NCI-H187 treated with DMSO at 0.1 percent for 48 hours (cell line): ENCODE results near the gene SCP2.

Experiments
- DNase-seq: peaks from one replicate; lab custom pipeline; 2025; lab: John Stamatoyannopoulos, UW

SCP2 gene

GRCh38 chr1:52927212-52928014 lies at the start of gene SCP2:
Gene SCP2, plus strand, starts transcription at chr1:52927276. Its CDS starts 121 bp downstream, at chr1:52927397.
- DNase-seq: no peak

DNA sequence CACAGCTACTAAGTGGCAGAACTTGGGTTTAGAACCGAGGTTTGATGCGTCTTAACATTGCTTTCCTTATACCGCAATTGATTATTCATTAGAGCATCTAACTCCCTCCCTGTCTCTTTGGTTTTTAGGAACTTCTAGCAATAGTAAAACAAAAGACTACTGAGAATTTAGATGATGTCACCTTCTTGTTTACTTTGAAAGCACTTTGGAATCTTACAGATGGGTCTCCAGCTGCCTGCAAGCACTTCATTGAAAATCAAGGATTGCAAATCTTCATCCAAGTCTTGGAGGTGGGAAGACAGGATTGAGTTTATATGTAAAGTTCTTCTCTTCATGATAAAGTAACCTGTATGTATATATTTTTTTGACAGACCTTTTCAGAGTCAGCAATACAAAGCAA lies 49.5 kb upstream of the SCP2 start:
- no peak for DNase-seq

DNA sequence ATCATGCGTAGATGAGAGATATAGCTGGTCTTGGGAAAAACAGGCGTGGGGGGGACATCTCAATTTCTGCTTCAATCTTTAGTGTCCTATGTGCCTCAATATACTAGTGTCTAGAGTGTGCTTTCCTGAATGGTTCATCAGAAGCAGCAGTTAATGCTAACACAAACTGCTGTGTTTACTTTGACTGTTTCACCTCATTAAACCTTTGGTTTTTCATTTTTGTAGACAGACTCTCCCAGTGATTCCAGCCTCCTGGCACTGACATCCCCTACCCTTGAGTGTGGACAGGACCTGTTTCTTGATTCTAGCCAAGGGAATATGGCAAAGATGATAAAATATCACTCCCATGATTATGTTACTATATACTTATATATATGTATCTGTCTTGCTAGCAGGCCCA lies 46.9 kb upstream of the SCP2 start:
- no peak for DNase-seq

DNA sequence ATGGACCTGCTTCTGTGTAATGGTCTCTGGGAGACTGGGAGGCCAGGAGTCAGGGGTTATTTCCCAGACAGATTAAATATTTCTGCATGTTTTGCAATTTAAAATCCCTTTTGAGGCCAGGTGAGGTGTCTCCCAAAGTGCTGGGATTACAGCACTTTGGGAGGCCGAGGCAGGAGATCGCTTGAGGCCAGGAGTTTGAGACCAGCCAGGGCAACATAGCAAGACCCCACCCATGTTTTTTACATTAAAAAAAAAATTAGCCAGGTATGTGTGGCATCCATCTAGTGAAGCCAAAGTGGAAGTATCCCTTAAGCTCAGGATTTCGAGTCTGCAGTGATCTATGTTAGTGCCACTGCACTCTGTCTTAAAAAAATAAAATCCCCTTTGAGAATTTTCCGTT lies 39.6 kb upstream of the SCP2 start:
- no peak for DNase-seq

DNA sequence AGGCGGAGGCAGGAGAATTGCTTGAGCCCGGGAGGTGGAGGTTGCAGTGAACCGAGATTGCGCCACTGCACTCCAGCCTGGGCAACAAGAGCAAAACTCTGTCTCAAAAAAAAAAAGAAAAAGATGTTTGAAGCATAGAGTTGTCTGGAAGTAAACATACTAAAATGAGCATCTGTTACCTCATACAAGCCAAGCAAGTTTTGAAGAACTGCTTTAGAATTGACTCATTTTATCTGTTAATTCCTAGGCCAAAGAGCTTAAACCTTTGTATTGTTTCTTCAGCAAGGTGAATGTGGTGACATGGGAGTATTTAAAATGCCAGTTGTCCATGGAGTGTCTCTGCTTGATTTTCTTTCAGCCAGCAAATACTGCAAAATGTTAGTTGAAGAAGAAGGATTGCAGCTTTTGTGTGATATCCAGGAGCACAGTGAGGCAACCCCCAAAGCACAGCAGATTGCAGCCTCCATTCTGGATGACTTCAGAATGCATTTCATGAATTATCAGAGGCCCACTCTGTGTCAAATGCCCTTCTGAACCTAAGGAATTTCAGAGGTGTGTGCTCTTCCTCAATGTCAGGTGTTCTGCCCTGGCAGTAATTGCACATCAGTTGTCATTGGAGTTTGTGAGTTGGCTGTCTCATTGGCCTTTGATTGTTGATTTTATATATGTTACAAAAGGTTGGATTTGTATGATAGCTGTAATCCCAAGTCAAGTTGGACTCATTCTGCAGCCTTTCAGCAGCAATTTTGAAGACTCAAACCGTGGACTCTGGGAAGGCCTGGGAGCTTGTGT lies 34.5 kb upstream of the SCP2 start:
- DNase-seq: no peak

- no peak for DNase-seq
These were observed 27.6 kb upstream of the SCP2 start for GRCh38 chr1:52899445-52899894.

GRCh38 chr1:52900402-52900801 lies 26.7 kb upstream of the SCP2 start:
- no peak for DNase-seq

DNA sequence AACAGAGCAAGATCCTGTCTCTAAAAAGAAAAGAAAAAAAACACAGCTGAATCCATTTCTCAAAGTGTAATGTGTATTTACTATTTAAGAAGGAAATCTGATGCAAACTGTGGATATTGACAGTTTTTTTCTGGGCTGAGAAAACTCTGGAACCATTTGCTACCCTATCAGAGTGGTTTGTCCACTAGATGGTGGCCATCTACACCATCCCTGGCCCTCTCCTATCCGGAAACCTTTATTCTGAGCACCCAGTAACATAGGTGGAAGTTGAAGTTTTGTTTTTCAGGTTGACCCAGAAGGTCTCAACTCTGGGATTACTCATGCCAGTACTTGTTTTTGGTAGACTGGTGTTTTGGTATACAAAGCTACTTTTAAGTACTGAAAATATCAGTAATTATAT lies 25.7 kb upstream of the SCP2 start:
- no peak for DNase-seq

GRCh38 chr1:52904208-52904926 lies 22.7 kb upstream of the SCP2 start:
- DNase-seq: no peak

DNA sequence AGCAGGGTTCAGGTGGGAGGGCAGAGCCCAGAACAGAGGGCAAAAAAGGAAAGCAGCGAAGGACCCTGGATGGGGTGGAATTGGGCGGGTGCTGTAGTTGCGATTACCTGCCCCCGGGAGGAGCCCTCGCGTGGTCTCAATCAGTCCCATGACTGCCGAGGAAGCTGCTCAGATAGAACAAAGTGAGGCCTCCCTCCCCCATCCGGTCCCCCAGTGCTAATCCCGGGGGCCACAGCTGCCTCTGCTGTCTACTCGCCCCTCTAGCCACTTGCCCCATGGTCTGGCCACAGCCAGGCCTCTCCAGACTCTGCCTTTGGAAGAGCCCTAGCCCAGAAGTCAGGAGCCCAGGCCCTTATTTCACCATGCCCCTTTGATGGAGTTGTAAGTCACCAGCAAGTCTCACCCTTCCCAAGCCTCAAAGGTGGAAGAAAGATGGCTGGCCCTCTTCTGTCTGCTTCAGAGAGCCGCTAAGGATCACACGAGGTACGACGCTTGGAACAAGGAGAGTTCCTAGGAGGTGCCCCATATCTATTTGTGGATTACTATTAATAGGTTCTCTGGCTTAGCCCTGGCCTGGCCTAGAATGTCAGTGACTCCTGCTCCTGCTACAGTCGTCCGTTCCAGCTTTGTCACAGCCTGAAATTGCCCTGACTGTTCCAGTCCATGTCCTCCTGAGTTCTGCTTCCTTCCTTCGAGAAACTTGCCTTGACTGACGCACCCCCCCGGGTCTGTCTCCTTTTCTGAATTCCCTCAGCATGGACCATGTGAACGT lies 22.0 kb upstream of the SCP2 start:
- no peak for DNase-seq

DNA sequence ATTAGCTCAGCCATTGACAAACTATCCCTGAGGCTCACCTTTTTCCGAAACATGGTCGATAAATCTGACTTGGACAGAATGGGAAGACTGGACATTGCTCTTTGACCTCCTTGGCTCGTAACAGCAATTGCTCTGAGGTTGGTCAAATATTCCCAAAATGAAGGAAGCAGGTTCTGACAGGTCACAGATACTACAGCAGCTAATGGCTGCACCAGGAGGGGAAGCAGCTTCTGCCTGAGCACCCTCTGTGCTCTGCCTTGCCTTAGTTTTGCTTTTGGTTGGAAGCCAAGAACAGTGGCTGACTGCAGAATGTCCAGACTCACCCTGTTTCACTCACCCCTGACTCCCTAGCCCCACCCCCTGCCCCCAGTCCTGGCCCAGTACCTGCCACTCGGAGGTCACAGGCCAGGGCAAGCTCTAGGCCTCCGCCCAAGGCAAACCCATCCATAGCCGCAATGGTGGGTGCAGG lies 20.9 kb upstream of the SCP2 start:
- DNase-seq: no peak

- DNase-seq: no peak
These were observed 19.8 kb upstream of the SCP2 start for GRCh38 chr1:52907068-52907811.

DNA sequence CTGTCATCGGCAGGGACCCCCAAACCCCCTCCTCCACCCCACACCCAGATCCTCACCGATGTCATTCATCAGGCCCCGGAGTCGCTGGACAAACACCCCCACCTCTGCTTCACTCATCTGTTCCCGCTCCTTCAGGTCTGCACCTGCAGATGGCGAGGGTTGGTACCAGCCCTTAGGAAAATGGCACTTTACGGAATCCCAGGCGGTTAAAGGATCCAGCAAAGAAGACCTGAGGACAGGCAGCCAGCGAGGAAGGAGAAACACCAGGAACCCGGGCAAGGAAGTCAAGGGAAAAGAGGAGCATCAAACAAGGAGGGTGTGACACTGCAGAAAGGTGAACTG lies 19.3 kb upstream of the SCP2 start:
- DNase-seq: no peak

GRCh38 chr1:52911541-52911940 lies 15.5 kb upstream of the SCP2 start:
- no peak for DNase-seq

DNA sequence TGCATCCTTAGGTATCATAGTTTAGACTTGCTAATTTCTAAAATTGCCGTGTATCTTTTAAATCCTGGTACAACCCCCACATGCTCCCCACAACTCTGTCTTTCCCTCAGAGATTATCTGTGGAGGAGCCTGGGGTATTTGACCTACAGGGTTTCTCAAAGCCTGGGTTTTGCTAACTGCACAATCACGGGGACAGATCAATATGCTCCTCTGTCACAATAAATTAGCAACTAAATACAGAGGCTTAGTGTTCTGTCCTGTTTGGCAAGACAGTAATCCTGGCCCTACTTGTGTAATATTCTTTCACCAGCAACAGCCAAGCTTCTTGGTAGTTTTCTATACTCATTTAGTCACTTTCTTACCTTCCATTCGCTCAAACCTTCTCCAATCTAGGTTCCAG lies 14.1 kb upstream of the SCP2 start:
- no peak for DNase-seq

GRCh38 chr1:52913537-52913936 lies 13.5 kb upstream of the SCP2 start:
- no peak for DNase-seq

DNA sequence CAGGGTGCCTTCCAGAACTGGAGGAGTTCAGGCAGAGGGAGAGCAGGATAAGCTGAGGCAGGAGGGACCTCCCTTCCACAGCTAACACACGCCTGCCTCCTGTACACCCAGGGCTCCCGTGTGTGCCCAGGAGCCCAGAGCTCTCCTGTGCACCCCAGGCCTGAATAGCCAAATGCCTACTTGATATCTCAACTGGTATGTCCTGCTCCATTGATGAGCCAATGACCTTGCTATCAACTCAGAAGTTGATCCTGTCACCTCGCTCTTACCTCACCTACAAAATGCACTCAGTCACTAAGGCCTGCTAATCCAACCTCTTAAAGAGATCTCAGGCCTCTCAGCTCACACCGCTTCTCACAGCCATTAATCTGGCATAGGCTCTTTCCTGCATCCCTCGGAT lies 12.6 kb upstream of the SCP2 start:
- DNase-seq: no peak

DNA sequence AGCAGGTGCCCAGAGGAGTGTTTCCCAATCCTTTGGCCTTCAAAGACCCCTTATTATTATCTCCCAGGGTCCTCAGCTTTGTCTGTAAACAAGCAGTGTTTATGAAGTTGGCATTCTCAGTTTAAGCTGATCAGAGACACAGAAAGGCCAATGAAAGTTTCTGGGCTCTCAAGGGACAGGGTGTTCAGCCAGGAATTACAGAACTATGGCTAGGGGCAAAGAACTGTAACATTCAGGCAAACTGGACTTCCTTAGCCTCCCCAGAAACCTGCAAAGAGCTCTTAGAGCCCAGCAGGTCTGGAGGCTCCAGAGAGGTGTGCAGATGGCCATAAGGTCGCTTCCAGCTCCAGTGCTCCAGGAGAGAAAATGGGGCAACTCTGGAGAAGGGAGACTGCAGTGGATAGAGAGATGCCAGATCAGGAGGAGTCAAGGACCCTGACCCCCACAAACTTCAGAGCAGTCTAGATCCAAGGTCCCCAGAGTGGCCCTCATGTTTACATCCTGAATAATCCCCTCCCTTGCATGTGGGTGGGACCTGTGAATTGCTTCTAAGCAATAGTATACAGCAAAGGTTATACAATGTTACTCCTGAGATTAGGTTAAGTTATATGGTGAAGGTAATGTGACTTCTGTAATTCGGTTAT lies 11.7 kb upstream of the SCP2 start:
- DNase-seq: no peak

DNA sequence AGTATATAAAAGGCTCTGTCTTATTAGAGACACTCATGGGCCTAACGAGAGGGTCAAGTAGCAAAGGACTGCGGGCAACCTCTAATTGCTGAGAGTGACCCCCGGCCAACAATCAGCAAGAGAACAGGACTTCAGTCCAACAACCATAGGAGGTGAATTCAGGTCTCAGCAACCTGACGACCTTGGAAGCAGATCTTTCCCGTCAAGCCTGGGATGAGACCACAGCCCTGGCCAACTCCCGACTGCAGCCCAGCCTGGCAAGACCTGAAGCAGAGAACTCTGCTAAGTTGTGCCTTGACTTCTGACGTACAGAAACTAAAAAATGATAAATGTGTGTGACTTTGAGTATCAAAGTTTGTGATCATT lies 11.2 kb upstream of the SCP2 start:
- no peak for DNase-seq

DNA sequence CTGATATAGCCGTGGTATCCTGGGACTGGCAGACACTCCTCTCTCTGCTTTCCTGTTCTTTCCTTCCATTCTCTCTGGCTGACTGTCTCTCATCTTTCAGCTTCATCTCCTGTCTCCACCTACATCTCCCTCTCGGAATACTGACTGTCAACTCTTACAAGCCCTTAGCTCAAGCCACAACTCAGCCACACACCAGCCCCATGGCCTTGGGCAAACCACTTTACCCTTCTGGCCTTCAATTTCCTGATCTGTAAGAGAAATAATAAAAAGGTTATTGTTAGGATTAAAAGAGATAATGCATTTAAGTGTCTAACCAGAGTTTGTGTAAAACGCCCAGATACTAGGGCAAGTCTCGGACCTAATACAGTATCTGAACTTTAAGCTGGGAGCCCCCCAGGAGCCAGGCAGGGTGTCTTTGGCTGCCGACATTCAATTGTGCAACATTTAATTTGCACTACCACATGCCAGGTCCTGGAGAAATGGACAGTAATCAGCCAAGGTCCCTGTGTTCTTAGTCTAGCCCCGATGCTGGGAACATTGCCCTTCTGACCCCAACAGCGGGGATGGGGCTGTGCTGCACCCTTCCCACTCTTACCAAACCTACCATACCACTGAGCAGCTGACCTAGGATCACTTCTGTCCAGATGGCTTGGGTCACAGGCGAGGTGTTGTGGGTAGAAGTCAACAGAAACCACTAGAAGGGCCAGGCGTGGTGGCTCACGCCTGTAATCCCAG lies 10.7 kb upstream of the SCP2 start:
- no peak for DNase-seq
